HG02981 (cell line): ENCODE measurements around the gene PLEKHO2.

Source experiments
- ATAC-seq: cut with Tn5 transposase; IDR thresholded peaks from one replicate; pipeline ENCODE4 v1.9.1; 2021; ENCODE audit warnings: mild to moderate bottlenecking, moderate library complexity; ENCODE audit not compliant: unreplicated experiment

Gene PLEKHO2

DNA sequence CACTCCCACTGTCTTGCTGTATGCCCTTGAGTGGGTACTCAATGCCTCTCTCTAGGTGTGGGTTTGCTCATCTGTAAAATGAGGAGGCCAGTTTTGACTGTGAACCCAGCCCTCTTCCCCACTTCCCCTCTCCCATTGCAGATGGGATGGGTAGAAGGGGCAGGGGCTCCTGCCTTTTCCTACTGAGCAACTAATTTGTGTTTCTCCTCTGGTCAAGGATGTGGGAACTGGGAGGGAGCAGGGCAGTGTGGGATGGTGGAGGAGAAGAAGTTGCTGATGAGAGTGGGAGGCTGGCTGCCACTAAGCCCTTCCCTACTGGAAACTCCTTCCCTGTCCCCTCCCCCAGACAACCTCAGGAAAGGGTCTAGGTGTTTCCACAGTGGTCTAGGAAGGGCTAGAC is 49.8 kb downstream of the PLEKHO2 start:
- ATAC-seq, result no peak

DNA sequence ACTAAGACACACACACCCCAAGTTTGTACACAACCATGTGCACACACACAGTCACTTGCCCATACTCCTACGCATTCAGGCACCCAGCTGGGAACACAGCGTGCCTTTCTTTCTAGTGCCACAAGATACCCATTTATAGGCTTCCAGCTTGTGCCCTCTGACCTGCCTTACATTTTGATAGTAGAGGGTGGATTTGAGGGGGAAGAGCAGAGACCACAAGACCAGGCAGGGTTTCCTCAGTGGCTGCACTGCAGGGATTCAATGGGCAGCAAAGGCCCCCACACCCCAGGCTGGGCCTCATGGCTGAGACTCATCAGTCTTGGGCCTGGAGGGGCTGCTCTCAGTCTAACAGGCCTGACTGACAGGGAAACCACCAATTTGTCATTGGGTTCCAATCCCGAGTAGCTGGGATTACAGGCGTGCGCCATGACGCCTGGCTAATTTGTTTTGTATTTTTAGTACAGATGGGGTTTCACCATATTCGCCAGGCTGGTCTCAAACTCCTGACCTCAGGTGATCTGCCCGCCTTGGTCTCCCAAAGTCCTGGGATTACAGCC is 51.2 kb downstream of the PLEKHO2 start:
- ATAC-seq, result no peak

DNA sequence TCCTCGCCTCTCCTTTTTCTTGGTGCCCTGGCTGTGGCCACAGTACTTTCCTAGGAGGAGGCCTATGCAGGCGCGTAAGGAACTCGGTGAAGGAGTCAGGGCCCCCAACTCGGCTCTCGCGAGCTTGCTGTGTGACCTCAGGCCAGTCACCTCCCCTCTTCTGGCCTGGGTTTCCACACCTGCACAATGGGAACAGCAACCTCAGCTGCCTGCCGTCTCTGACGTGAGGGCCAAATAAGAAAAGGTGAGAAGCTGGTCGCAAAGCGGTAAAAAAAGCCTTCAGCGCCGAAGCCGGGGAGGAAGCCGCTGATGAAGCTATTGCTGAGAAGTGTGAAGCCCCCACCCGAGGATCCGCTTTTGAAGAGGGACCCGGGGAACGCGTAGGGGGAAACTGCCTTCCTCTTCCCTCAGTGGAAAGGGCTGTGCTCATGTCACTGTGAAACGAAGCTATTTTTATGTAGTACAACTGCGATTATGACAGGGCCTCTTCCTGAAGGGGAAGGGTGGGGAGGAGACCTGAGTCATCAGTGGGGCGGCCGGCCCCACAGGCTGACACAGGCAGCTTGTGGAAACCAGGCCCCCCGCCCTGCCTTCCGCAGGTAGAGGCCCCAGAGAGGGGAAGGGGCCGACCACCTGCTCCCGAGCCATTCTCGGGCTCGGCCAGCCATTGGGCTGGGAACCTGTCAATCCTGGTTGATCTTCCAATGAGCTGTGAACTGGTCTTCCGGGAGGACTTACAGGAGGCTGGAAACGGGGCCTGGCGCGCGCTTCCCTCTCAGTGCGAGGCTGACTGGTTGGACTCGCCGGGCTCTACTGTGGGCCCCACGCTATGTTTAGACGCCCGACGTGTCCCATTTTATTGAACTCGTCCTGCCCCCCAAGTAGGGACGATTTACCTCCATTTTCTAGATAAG is 52.0 kb downstream of the PLEKHO2 start:
- ATAC-seq, result peak; percentile 66

DNA sequence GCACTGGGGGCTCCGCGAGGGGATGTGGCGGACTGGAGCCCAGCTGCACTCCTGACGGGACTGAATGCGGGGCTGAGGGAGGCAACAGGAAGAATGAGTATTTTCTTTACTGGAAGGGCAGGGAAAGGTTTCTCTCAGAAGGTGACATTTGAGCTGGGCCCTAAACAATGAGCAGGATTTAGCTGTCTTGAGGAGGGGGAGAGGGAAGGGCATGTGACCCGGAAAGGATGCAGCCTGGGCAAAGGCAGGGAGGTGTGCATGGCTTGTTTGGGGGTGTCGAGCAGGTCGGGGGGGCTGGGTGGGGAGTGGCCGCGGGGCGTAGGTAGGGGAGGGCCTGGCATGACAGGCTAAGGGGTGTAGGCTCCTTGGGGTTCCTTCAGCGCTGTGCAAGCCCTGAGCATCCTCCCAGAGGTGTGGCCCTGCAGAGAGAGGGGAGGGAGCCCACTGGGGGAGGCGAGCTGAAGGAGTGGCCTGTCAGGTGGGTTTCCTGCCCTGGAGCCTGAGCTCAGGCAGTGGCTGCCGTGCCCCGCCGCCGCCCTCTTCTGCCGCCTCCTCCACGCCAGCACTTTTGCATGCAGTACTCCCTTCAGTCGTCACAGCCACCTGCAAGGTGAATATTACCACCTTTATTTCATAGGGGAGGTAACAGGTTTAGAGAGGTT is 52.8 kb downstream of the PLEKHO2 start:
- no peak for ATAC-seq

DNA sequence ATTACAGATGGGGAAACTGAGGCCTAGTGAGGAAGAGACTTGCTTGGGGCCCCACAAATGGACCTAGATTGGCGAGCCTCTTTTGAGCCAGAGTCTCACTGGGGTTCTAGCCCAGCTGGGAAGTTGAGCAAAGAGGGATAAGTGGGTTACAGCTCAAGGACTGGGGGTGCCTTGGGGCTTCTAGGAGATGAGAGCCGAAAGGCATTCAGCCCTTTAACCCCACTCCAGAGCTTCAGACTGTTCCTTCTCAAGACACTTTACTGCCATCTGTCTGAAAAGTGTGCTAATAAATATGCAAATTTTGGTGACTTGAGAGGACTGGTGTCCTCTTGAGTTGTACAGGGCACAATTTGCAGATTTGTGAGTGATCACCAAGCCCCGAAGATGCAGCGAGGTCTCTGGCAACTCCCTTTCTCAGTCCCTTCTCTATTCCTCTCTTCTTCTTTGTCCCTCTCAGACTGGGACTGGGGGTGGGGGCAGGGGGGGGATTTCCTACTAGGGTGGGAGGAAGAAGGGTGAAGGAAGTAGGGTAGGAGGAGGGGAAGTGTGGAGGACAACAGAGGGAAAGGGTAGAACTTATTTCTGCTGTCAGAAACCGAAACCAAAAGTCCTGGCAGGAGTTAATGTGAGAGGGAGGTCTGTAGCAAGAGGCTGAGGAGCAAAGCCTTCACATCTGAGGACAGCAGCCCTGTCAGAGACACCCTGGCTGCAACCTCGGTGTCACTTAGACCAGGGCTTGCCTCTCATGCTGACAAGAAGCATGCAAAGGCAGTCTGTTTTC is 53.8 kb downstream of the PLEKHO2 start:
- peak; percentile 28 for ATAC-seq

DNA sequence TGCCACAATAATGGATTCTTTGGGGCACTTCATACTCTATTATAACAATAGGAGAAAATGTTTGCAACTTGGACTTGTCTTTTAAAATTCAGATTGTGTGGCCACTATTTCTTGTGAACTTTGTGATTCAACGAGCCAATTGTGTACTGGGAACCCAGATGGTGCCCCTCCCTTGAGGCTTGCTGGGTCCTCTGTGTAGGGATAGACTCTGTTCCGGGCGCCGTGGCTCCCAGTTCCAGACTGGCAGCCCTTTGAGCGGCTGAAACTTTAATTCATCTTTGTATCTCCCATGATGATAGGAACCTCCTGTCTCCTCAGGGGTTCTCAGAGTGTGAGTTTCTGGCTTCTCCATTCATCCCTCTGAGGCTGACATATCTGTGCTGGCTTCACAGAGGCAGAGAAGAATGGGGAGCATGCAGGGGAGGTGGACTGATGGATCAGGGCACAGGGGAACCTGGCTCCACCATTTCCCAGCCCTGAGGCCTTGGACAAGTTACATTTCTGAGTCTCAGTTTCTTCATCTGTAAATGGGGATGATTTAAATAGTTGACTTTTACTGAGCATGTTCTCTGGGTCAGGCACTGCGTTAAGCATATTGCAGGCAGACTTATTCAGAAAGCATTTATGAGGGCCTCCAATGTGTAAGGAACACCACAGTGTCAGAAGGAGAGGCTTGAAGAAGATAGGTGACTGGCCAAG is 54.8 kb downstream of the PLEKHO2 start:
- ATAC-seq, result no peak

DNA sequence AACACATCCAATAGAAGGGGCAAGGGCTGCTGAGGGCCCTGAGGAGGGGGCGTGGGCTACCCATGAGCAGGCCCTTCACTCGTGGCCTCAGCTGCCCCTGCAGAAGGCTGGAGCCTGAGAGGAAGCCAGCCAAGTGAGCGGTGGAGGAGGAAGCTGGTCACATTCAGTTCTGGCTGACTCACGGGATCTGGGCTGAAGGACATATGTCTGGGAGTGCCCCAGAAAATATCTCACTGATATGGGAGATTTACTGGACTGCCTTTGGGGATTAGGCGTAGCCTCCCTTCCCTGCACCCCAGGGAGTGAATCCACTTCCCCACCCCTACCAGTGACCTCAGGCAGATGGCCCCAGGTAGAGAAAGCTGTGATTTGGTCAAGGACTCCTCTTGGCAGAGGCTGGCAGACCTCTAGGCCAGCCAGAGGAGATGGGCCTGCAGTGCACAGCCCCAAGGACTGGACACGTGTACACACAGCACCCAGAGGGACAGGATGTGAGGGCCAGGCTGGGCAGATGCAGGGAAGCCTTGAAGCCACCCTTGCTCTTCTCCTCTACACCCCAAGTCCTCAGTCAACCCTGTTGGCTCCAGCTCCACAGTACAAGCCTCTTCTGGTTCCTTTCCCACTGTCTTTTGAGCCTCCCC is 55.8 kb downstream of the PLEKHO2 start:
- ATAC-seq, result no peak

DNA sequence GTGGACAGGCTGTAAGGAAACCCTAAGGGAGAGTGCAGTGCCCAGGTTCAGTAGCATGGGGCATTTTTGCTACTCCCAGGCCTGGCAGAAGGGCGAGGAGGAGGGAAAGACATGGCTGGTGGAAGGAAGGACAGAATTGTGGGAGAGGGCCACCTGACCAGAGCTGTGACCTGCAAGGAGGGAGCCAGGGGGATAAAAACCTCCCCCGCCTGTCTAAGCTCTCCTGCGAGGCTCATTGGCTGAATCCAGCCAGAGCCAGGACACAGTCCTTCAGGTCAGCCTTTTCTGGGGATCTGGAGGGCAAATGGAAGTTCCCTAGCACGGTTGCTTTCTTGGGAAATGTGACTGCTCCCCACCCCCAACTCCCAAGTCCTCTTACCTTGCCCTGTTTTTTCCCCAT is 56.7 kb downstream of the PLEKHO2 start:
- no peak for ATAC-seq

DNA sequence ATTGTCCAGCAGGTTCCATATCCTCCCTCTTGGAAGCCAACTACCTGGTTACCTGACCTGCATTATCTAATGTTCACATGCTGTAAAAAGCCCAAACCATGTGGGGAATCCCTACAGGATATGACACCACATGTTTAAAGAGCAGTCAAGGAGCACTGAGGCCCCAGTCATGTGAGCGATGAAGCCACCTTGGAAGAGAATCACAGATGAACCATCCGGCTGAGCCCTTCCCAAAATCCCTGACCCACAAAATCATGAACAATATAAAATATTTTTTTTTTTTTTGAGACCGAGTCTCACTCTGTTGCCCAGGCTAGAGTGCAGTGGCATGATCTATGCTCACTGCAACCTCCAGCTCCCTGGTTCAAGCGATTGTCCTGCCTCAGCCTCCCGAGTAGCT is 59.4 kb downstream of the PLEKHO2 start:
- ATAC-seq, result no peak

DNA sequence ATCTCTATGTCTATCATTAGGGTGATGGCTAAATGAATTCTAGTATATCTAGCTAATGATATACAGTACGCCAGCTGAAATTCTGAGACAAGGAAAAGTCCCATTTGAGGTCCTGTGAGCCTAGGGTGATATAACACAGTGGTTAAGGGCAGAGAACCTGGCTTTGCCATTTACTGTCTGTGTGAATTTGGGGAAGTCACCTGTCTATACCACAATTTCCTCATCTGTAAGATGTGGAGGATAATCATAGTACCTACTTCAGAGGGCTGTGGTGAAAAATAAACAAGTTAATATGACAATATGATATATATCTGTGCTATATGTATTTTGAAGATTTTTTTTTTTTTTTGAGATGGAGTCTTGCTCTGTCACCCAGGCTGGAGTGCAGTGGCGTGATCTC is 60.2 kb downstream of the PLEKHO2 start:
- no peak for ATAC-seq

DNA sequence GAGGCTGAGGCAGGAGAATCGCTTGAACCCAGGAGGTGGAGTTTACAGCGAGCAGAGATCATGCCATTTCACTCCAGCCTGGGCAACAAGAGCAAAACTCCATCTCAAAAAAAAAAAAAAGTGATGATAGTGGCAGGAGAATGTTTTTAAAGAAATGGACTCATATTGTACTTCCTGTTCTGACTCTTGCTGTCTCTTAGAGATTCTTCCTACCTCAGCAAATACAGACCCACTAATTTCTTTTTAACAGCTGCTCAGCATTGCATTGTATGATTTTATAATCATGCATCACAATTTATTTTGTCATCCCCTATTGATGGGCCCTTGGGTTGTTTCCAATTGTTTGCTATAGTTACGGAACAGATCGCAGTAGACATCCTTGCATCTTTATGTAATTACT is 61.1 kb downstream of the PLEKHO2 start:
- ATAC-seq, result no peak

DNA sequence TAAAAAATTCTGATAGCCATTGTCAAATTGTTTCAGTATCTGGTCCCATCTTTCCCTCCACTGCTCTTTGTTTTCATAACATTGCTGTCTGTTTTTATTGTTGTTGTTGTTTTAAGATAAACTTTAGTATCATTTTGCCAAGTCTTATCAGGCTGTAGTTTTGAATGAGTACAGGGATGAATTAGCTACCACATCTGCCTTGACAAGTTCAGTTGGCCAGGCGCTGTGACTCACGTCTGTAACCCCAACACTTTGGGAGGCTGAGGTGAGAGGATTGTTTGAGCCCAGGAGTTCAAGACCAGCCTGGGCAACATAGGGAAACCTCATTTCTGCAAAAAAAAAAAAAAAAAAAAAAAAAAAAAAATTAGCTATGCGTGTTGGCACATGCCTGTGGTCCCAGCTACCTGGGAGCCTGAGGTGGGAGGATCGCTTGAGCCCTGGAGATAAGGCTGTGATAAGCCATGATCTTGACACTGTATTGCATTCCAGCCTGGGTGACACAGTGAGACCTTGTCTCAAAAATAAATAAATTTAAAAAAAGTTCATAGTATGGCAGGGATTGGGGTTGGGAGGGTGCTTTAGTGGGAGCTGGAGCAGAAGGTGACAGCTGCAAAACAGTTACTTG is 61.7 kb downstream of the PLEKHO2 start:
- no peak for ATAC-seq

DNA sequence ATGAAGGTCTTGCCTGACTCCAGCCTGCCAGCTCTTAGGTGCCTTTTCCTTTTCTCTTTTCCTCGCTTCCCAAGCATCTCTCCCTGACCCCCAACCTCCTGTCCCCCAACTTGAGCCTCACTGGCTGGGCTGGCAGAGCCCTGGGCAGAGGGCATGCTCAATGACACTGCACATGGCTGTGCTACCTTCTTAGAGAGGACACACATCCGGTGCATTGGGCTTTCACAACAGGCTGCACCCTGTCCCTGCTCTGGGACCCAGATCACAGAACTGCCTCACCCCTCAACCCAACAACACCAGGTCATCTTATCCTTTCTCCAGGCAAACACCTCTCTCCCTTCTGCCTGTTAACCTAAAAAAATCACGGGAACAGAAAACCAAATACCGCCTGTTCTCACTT is 62.5 kb downstream of the PLEKHO2 start:
- ATAC-seq, result no peak

DNA sequence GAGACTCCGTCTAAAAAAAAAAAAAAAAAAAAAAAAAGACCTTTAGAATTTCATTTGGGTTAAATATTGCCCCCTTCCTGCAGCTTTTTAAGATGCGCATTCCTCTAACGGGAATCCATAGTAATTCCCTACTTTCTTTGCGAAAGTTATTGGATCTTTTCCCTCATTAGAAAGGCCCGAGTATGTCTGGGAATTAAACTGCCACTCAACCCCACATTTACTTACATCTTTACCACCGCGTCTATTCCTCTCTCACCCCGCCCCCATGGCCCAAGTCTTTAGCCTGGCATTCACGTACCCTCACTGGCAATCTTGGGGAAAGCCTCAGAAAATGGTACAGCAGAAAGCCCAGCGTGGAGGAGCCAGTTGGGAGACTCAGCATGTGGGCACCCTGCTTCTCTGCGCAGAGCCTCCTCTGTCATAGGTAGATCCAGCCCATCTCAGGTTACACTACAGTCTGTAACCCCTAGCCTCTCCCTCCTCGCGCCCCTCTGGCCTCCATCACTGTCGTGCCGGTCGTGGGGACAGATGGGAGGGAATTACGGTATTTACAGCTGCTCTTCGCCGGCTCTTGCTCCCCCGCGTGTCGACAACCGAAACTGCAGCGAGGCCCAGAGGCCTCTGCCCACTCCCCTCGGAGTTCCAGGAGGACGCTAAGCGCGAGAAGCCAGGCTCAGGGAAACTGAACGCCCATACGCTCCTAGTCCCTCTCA is 63.6 kb downstream of the PLEKHO2 start:
- peak; percentile 67 for ATAC-seq

DNA sequence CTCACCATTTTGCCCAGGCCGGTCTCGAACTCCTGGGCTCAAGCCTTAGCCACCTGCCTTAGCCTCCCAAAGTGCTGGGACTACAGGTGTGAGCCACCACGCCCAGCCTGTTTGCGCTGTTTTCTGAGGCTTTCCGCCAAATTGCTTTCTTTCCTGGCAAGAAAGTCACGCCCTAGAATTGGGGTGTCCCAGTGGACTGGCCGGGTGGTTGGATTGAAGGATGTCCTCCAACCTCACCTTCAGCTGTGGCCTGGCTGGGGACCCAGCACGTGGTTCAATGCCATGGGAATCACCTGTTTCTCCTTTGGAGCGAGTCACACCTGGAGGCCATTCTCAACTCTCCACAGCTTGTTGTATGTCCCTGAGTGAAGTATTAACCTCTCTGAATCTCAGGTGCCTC is 64.2 kb downstream of the PLEKHO2 start:
- no peak for ATAC-seq

DNA sequence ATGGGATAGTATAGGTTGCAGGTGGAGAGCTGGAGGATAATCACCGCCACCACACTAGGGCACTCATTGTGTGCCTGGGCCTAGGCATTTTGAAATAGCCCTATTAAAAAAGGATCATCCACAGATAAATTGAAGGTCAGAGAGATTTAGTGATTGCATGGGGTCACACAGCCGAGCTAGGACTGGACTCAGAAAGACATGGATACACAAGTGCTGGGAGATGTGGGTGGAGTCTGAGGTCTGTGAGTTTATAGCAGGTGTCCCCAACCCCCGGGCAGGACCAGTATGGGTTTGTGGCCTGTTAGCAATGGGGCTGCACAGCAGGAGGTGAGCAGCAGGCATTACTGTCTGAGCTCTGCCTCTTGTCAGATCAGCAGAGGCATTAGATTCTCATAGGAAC is 64.7 kb downstream of the PLEKHO2 start:
- no peak for ATAC-seq

DNA sequence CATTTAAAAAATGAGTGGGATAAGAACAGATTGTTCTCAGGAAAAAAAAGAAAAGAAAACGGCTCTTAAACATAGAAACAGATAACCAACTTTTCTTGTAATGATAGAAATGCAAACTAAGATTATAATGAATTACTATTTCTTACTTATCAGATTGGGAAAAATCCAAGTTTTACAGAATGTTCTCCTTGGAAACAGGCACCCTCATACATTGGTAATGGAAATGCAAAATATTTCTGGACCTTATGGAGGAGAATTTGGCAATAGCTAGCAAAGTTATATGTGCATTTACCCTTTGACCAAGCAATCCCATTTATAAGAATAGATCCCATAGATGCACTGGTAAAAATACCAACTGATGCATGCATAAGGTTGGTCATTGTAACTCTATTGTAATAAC is 66.3 kb downstream of the PLEKHO2 start:
- no peak for ATAC-seq

DNA sequence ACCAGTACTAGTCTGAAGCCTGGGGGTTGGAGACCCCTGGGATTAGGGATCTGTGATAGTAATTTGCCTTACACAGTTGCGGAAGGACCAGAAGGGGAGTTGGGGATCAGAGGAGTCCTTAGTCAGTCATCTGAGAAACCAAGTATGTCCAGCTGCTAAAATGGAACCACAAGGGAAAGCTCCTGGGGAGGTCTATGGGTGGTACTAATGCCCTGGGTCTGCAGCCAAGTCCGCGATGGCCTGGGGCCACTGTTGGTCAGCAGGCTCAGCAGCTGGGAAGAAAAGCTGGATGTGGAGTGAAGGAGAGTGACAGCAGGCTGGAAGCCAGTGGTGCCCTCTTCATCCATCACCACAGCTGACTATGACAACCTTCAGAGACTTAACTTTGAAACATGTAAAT is 67.8 kb downstream of the PLEKHO2 start:
- ATAC-seq, result no peak
